ENCODE results near the gene ANKRD29.

The ANKRD29 gene

GRCh38 chr18:23662309-23663263 lies at the start of gene ANKRD29:
TSS of gene ANKRD29 (minus strand) at chr18:23662911. CDS start at chr18:23662730, 181 bp downstream.
- no peaks in the 10 kb centered on the region for H3K27me3 ChIP-seq (replicated peaks)
- no peaks in the 10 kb centered on the region for H3K36me3 ChIP-seq (replicated peaks)
- TF ChIP-seq CTCF (IDR thresholded peaks at IDR 0.05; ENCODE audit: low read depth, low read length, missing control alignments): no peak
- H3K4me3 ChIP-seq (ENCODE audit: low read depth, low read length): peak within 1 kb of the TSS; percentile 53
- DNase-seq: no peak
- H3K27ac ChIP-seq: no peak within 1 kb of the TSS
- in situ Hi-C loops (cut with HindIII; ENCODE audit: low pct_ligation_motif_present, low sequenced_read_pairs): no loop called here

GRCh38 chr18:23712445-23712844 lies 49.7 kb upstream of the ANKRD29 start:
- TF ChIP-seq CTCF (IDR thresholded peaks at IDR 0.05; ENCODE audit: low read depth, low read length, missing control alignments): no peak
- no peak for DNase-seq
- H3K36me3 ChIP-seq (replicated peaks): no peaks in the 10 kb centered on the region
- no peaks in the 10 kb centered on the region for H3K27me3 ChIP-seq (replicated peaks)
- H3K27ac ChIP-seq: no peak overlapping the region
- in situ Hi-C loops (cut with HindIII; ENCODE audit: low pct_ligation_motif_present, low sequenced_read_pairs): no loop called here
- H3K4me3 ChIP-seq (ENCODE audit: low read depth, low read length): no peak overlapping the region

- no peak for DNase-seq
- H3K36me3 ChIP-seq (replicated peaks): no peaks in the 10 kb centered on the region
- no peak overlapping the region for H3K27ac ChIP-seq
- in situ Hi-C loops (cut with HindIII; ENCODE audit: low pct_ligation_motif_present, low sequenced_read_pairs): no loop called here
- no peak for TF ChIP-seq CTCF (IDR thresholded peaks at IDR 0.05; ENCODE audit: low read depth, low read length, missing control alignments)
- no peaks in the 10 kb centered on the region for H3K27me3 ChIP-seq (replicated peaks)
- H3K4me3 ChIP-seq (ENCODE audit: low read depth, low read length): no peak overlapping the region
These were observed 48.7 kb upstream of the ANKRD29 start for GRCh38 chr18:23711426-23711825.

- no peak overlapping the region for H3K4me3 ChIP-seq (ENCODE audit: low read depth, low read length)
- in situ Hi-C loops (cut with HindIII; ENCODE audit: low pct_ligation_motif_present, low sequenced_read_pairs): no loop called here
- no peak overlapping the region for H3K27ac ChIP-seq
These were observed 48.2 kb upstream of the ANKRD29 start for GRCh38 chr18:23710946-23711345.

GRCh38 chr18:23710068-23710527 lies 47.4 kb upstream of the ANKRD29 start:
- in situ Hi-C loops (cut with HindIII; ENCODE audit: low pct_ligation_motif_present, low sequenced_read_pairs): no loop called here
- H3K27ac ChIP-seq: no peak overlapping the region
- peak; percentile 35 for DNase-seq
- no peaks in the 10 kb centered on the region for H3K36me3 ChIP-seq (replicated peaks)
- no peak for TF ChIP-seq CTCF (IDR thresholded peaks at IDR 0.05; ENCODE audit: low read depth, low read length, missing control alignments)
- no peaks in the 10 kb centered on the region for H3K27me3 ChIP-seq (replicated peaks)
- no peak overlapping the region for H3K4me3 ChIP-seq (ENCODE audit: low read depth, low read length)

More at GRCh38 chr18:23710946-23711345, 48.2 kb upstream of the ANKRD29 start:
- DNase-seq: no peak
- Histone ChIP-seq H3K27me3 (replicated peaks) (no peaks in the 10 kb centered on the region), H3K36me3 (replicated peaks) (no peaks in the 10 kb centered on the region)
- TF ChIP-seq CTCF (IDR thresholded peaks at IDR 0.05; ENCODE audit: low read depth, low read length, missing control alignments): no peak
